Keratinocyte (primary cell): ENCODE results near the gene GTPBP6. TPM values are rescaled to one million over a fixed set of nuclear protein-coding genes. Genes with fewer than 3 reads are reported as not detected.

ENCODE experiments used
- DNase-seq: peaks from one replicate; pipeline ENCODE4 v3.0.0-alpha.2; 2011; ENCODE audit warnings: low read depth, missing footprints, low spot score
- FAIRE-seq: peaks from 2 replicates; lab custom pipeline; 2011; peaks lifted over from hg19 to GRCh38; lab: Jason Lieb, UNC
- H2AFZ ChIP-seq: 2 replicates; pipeline ENCODE4 v1.6.0; 2012; ENCODE audit warnings: low read length, control low read depth, inconsistent platforms; ENCODE audit not compliant: control insufficient read depth
- H3K27ac ChIP-seq: 2 replicates; pipeline ENCODE4 v1.5.1; 2011; ENCODE audit warnings: low read length; ENCODE audit not compliant: control insufficient read depth, insufficient read depth
- H3K27me3 ChIP-seq: 3 replicates; pipeline ENCODE4 v1.6.0; 2011; ENCODE audit warnings: low read length; ENCODE audit not compliant: control insufficient read depth, insufficient read depth; ENCODE audit errors: extremely low read depth
- H3K36me3 ChIP-seq, 2 experiments: 2 replicates in 1 of 2; 3 replicates in 1 of 2; pipeline ENCODE4 v1.5.1; 2011; ENCODE audit warnings: low read length in 2 of 2, mild to moderate bottlenecking in 1 of 2; ENCODE audit not compliant: control insufficient read depth in 2 of 2, insufficient read depth in 2 of 2; ENCODE audit errors: extremely low read depth in 1 of 2
- H3K4me1 ChIP-seq: 3 replicates; pipeline ENCODE4 v1.5.1; 2011; ENCODE audit warnings: low read length; ENCODE audit not compliant: control insufficient read depth, insufficient read depth; ENCODE audit errors: extremely low read depth
- H3K4me2 ChIP-seq: 3 replicates; pipeline ENCODE4 v1.6.0; 2011; ENCODE audit warnings: low read depth, low read length; ENCODE audit not compliant: control insufficient read depth, insufficient read depth; ENCODE audit errors: extremely low read depth
- H3K4me3 ChIP-seq, 3 experiments: fragments of 200-600 bp in 1 of 3; sonication (generic) in 1 of 3; 2 replicates in 2 of 3; 3 replicates in 1 of 3; pipeline ENCODE4 v1.5.1; 2011 to 2016; ENCODE audit warnings: low read length in 3 of 3, mild to moderate bottlenecking in 3 of 3, control low read depth in 2 of 3, inconsistent platforms in 1 of 3, low read depth in 1 of 3, mixed read lengths in 1 of 3, mixed run types in 1 of 3, moderate library complexity in 1 of 3; ENCODE audit not compliant: control insufficient read depth in 2 of 3, insufficient read depth in 2 of 3; ENCODE audit errors: extremely low read depth in 1 of 3
- H3K79me2 ChIP-seq: 2 replicates; pipeline ENCODE4 v1.6.0; 2012; ENCODE audit warnings: low read length; ENCODE audit not compliant: control insufficient read depth, insufficient read depth
- H3K9ac ChIP-seq: 3 replicates; pipeline ENCODE4 v1.6.0; 2011; ENCODE audit warnings: low read length; ENCODE audit not compliant: control insufficient read depth, insufficient read depth; ENCODE audit errors: extremely low read depth
- H3K9me1 ChIP-seq: 3 replicates; pipeline ENCODE4 v1.6.0; 2011; ENCODE audit warnings: low read length; ENCODE audit not compliant: control insufficient read depth, insufficient read depth; ENCODE audit errors: extremely low read depth
- H3K9me3 ChIP-seq: 2 replicates; pipeline ENCODE4 v1.5.1; 2012; ENCODE audit warnings: low read depth, low read length; ENCODE audit not compliant: control insufficient read depth
- H4K20me1 ChIP-seq: 3 replicates; pipeline ENCODE4 v1.6.0; 2011; ENCODE audit warnings: low read length; ENCODE audit not compliant: control insufficient read depth, insufficient read depth; ENCODE audit errors: extremely low read depth
- EZH2 ChIP-seq: IDR thresholded peaks from one replicate; pipeline ENCODE4 v1.6.1; 2012; ENCODE audit warnings: inconsistent platforms, mild to moderate bottlenecking, low read length, moderate library complexity
- dilution Hi-C: fragments of 300-500 bp; cut with MboI; formaldehyde crosslinking; loops from one replicate; pipeline ENCODE4 v1.7.0; 2020; ENCODE audit warnings: low sequenced_read_pairs; ENCODE audit not compliant: extremely low pct_ligation_motif_present
- polyA plus RNA-seq, 5 experiments: library from polyadenylated mRNA; depleted of rRNA in 3 of 5; stranded (reverse) in 3 of 5; stranded (forward) in 1 of 5; unstranded in 1 of 5; fragments of >200 nt; gene quantifications; 1 replicate in 1 of 5; 2 replicates in 3 of 5; 3 replicates in 1 of 5; pipeline versions ENCODE4 v1.2.1 to v1.2.3, GENCODE V29; 2011 to 2012; ENCODE audit warnings: missing spikeins in 2 of 5, low read depth in 1 of 5, low replicate concordance in 1 of 5
- TF ChIP-seq, protein P1 (sequence below), 3 experiments: IDR thresholded peaks in 1 of 3; conservative IDR thresholded peaks in 1 of 3; optimal IDR thresholded peaks in 1 of 3; 2 replicates in 2 of 3; 3 replicates in 1 of 3; pipeline versions ENCODE3 to v1.5.1; 2011; ENCODE audit warnings: low read length in 3 of 3, mild to moderate bottlenecking in 3 of 3, moderate library complexity in 2 of 3, control low read depth in 1 of 3, inconsistent platforms in 1 of 3; ENCODE audit not compliant: insufficient read depth in 2 of 3; ENCODE audit errors: extremely low read depth in 1 of 3

Gene GTPBP6
- polyA plus RNA-seq, 1 donor (not counting 4 experiments of a cell fraction or from before 2014, with no cell fraction given): 16.7 TPM

DNA sequence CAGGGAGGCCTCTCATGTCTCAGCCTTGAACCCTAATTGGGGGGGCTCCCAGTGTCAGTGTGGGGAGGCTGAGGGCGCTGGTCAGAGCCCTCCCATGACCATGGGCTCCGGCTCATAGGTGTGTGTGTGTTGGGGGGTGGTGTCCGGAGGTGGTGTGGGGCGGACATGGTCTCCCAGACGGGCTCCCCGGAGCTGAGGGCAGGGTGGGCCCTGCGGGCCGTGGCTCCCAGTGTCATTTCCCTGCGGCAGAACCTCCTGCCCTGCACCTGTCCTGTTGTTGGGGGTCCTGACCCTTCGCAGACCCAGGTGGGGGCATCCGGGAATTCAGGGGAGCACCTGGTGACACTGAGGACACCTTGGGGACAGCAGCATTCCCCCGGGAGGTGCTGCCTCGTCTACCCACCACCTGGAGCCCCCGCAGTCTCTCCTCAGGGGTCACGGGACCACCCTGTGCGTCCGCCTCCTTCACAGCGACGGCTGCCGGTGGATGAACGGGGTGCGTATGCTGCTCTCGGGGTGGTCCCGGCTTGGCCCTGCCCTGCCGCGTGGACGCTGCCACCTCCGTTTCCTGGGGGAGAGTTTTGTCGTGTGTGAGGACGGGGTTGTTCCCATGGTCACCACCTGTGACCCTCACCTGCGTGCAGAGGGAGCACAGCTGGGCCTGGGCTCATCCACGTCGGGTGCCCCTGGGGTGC is 14.5 kb upstream of the GTPBP6 start:
- Histone ChIP-seq H3K36me3 (peaks cover 0 to 2% of the 10 kb centered on the region in 2 experiments), H3K27me3 (peaks cover 11% of the 10 kb centered on the region), H3K9me1 (no peaks in the 10 kb centered on the region), H3K79me2 (no peaks in the 10 kb centered on the region), H3K4me1 (no peaks in the 10 kb centered on the region), H3K4me3 (no peak overlapping the region), H3K9ac (no peak overlapping the region), H3K9me3 (no peaks in the 10 kb centered on the region), H3K4me2 (no peak overlapping the region), H4K20me1 (no peaks in the 10 kb centered on the region), H2AFZ (no peak overlapping the region), H3K27ac (no peak overlapping the region)
- dilution Hi-C loops: no loop called here
- FAIRE-seq (no peak), DNase-seq (no peak)
- no peak for TF ChIP-seq EZH2
- TF ChIP-seq, protein P1, sequence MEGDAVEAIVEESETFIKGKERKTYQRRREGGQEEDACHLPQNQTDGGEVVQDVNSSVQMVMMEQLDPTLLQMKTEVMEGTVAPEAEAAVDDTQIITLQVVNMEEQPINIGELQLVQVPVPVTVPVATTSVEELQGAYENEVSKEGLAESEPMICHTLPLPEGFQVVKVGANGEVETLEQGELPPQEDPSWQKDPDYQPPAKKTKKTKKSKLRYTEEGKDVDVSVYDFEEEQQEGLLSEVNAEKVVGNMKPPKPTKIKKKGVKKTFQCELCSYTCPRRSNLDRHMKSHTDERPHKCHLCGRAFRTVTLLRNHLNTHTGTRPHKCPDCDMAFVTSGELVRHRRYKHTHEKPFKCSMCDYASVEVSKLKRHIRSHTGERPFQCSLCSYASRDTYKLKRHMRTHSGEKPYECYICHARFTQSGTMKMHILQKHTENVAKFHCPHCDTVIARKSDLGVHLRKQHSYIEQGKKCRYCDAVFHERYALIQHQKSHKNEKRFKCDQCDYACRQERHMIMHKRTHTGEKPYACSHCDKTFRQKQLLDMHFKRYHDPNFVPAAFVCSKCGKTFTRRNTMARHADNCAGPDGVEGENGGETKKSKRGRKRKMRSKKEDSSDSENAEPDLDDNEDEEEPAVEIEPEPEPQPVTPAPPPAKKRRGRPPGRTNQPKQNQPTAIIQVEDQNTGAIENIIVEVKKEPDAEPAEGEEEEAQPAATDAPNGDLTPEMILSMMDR (optimal IDR thresholded peaks at IDR 0.05 in 1 of 3, IDR thresholded peaks at IDR 0.05 in 1 of 3, conservative IDR thresholded peaks at IDR 0.05 in 1 of 3; ENCODE audit: extremely low read depth in 1 of 3, insufficient read depth in 2 of 3, low read length in 3 of 3): no peak

GRCh38 chrX:332496-332860 is 13.9 kb upstream of the GTPBP6 start:
- peaks cover 0 to 2% of the 10 kb centered on the region in 2 experiments for H3K36me3 ChIP-seq
- no peak overlapping the region for H2AFZ ChIP-seq
- no peak for FAIRE-seq

More at GRCh38 chrX:332496-332860, 13.9 kb upstream of the GTPBP6 start:
- Histone ChIP-seq H3K9me3 (no peaks in the 10 kb centered on the region), H3K9ac (no peak overlapping the region), H3K27me3 (peaks cover 11% of the 10 kb centered on the region), H4K20me1 (no peaks in the 10 kb centered on the region), H3K79me2 (no peaks in the 10 kb centered on the region), H3K4me1 (no peaks in the 10 kb centered on the region), H3K4me2 (no peak overlapping the region), H3K9me1 (no peaks in the 10 kb centered on the region), H3K27ac (no peak overlapping the region), H3K4me3 (no peak overlapping the region)
- TF ChIP-seq, protein P1 (optimal IDR thresholded peaks at IDR 0.05 in 1 of 3, IDR thresholded peaks at IDR 0.05 in 1 of 3, conservative IDR thresholded peaks at IDR 0.05 in 1 of 3; ENCODE audit: extremely low read depth in 1 of 3, insufficient read depth in 2 of 3, low read length in 3 of 3): no peak
- TF ChIP-seq EZH2: no peak
- dilution Hi-C loops: no loop called here
- no peak for DNase-seq
